Stimulated activated CD4-positive, alpha-beta T cell treated with anti-CD3 and anti-CD28 coated beads, Interleukin-4, amount 100 ng/mL, for 24 hours (primary cell): ENCODE measurements around the gene SUN2.

Experiments used
- DNase-seq: peaks from one replicate; pipeline ENCODE4 v3.0.0-alpha.2; 2020

The SUN2 gene

DNA sequence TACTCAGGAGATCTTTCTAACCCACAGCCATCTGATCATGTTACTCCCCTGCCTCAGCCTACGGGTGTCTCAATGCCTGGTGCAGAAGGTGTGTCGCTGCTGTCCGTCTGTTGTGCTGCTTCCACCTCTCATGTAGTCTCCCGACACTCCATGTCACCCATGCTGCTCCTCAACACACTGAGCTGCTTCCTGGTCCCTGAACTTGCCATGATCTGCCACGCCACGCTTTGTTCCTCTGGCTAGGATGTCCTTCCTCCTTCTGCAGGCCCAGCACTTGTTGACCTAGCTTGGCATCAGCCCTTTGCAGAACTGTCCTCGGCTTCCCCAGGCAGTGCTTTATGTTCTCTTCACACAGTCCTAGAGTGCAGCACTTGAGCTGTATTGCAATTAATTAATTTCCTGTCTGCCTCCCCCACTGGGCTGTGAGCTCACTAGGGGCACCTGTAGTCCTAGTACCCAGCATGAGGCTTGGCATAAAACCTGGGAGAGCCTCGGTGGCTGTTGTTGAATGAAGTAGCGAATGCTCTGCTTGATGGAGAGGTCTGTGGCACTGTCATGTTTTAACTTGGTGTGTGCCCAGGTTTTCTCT, 40.5 kb downstream of the SUN2 start:
- no peak for DNase-seq

DNA sequence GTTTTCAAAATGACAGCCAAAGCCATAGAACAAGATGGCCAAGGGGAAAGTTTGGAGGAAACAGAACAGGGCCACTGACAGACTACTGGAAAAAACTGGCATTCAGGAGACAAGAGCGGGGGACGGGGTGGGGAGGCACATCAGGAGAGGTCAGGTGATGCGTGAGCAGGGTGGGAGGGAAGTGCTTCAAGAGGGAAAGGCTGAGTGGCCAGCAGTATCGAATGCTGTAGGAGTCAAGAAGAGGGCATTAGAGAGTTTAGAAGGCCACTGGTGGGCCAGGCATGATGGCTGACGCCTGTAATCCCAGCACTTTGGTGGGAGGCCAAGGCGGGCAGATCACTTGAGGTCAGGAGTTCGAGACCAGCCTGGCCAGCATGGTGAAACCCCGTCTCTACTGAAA, 41.9 kb downstream of the SUN2 start:
- no peak for DNase-seq

DNA sequence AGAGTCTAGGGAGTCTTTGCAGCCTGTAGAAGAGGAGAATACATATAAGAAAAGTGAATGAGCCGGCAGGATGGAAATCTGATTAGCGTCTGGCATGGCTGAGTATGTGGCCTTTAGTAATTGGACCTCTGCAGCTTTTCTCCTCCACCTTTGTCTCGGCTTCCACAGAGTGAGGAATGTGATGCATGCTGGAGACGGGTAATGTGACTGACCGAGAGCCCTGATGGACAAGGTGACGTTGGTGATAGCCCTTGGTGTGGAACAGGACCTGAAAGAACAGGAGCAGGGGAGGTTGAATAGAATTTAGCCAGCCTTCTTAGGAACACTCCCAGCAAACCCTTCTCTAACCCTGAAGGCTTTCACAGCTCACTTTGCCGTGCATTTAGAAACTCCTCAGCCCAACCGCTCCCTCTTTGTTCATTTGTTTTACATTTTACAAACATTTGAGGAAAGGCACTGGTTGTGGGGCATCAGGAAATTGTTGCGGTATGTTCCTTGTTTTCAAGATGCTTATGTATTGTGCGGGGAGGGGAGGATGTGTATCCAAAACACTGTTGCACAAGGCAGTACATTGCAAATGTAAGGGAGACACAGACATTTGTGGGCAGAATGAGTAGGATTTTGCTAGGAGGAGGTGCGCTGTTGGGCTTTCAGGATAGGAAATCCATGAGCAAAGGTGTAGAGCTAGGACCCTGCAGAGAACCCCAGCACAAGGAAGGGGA, 43.2 kb downstream of the SUN2 start:
- no peak for DNase-seq

DNA sequence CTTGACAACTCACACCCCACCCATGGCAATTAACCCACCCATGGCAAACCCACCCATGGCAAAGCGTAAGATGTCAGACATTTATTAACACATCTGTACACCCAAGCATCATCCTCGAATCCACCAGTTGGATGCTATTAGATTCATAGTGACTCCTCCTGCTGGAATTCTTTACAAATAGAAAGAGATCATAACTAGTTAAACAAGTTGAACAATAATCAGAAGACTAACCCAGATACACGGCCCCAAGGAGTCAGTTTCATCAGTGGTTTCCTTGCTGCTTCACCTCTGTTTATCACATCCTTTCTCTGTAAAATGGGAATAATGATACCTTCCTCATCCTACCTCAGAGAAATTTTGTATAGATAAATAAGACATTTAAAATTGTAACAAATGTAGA, 44.9 kb downstream of the SUN2 start:
- DNase-seq, result no peak

DNA sequence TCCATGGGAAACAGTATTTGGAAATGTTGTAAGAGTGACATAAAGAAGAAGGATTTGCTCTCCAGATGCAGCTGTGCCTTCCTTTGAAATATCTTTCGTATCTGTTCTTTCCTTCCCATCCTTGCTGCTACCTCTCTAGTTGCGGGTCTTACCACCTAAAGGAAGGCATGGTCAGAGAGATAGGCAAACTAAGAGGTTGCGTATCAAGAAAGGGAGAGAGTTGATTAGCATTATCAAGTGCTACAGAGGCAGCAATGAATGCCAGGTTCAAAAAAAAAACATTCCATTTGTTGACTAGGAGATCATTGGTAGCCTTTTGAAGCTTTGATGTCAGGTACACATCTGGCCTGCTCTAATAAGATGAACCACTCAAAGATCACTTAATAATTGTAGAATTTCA, 45.4 kb downstream of the SUN2 start:
- DNase-seq, result no peak

DNA sequence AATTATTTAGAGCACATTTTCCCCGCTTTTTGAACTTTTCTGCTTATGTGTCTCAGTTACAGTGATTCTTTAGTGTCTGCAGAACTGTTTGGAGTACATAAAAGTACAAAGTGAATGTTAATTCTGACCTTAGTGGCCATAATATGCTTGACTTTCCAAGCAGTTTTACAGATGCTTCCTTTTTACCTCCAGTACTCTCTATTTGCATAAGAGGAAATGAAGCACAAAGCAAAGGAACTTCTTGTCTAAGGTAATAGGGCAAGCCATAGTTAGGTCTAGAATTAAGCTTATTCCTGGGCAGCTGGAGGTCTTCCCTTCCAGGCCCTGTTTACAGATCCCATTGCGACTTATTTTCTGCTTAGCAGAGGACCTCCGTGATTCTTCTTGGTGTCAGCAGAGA, 46.5 kb downstream of the SUN2 start:
- DNase-seq, result no peak

DNA sequence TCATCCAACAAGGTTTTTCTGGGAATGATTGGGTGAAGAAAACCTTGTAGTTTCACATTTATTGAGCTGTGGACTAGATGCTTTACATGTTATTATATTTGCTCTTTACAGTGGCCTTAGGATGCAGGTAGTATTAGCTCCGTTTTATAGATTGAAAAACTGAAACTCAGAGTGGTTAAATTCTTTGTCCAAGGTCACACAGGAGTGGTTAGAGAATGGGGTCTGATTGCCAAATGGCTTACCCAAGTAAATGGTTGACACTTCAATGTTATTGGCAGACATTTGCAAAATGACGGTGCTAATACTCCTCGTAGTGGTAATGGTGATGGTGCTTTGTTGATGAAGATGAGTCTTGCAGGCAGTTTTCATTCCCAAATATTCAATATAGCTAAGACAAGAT, 47.8 kb downstream of the SUN2 start:
- DNase-seq, result no peak

DNA sequence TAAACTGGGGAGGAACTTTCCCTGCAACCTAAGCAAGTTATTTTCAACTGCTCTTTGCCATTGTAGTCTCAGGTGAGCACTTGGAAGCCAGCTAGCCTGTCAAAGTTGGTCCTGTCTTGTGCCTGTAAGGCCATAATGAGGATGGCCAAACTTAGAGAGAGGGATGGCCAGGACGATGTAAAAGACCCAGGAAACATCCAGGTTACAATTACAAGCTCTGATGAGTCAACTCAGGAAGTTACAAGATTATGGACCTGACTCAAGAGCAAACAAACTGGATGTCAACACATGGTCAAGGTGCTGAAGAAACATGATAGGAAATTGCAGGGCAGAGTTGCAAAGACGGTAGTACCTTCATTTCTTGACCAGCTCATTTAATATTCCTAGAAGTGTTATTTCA, 48.5 kb downstream of the SUN2 start:
- DNase-seq, result no peak

DNA sequence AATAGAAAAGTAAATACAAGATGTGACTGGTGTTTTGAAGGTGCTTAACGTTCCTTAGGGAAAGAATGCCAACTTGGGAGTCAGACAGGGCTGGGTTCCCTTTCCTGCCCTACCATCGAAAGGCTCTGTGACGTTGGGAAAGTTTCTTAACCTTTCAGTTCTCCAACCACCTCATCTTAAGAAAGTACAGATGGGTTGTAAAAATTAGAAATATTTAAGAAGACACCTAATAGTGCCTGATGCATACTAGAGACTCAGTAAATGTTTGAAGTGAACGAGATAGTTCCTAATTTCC, 49.0 kb downstream of the SUN2 start:
- DNase-seq, result no peak

DNA sequence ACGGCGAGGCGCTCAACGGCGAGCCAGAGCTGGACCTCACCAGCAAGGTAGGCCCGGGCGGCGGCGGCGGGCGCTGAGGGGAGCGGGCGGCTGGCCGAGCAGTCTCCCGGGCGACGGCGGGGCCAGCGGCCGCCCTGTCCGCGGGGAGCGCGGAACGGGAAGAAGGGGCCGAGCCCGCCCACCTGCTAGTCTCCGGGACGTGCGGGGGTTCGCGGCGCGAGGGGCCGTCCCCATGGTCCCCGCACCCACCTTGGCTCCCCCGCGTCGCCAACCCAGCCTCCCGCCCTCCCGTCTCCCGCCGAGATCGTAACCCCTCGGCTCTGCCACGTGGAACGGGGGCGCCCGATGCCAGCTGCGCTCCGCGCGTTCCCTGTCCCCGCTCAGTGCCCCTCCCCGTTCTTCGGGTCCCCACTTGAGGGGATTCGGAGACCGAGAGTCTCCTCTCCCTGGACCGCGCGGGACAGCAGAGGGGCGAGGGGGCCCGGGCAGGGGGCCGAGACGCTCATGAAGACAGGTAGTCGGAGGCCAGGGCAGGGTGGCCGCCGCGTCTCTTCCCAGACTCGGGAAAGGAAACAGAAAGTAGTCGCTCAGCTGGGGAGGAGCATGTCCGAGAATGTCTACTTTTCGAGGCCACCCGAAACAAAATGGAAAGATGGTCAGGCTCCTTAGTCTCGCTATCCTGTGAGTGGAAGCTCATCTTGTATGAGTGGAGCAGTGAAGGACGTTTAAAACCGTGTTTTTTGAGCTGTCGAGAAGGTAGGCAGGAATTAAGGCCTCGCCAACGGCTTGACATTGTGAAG, 49.5 kb downstream of the SUN2 start:
- peak; percentile 40 for DNase-seq

DNA sequence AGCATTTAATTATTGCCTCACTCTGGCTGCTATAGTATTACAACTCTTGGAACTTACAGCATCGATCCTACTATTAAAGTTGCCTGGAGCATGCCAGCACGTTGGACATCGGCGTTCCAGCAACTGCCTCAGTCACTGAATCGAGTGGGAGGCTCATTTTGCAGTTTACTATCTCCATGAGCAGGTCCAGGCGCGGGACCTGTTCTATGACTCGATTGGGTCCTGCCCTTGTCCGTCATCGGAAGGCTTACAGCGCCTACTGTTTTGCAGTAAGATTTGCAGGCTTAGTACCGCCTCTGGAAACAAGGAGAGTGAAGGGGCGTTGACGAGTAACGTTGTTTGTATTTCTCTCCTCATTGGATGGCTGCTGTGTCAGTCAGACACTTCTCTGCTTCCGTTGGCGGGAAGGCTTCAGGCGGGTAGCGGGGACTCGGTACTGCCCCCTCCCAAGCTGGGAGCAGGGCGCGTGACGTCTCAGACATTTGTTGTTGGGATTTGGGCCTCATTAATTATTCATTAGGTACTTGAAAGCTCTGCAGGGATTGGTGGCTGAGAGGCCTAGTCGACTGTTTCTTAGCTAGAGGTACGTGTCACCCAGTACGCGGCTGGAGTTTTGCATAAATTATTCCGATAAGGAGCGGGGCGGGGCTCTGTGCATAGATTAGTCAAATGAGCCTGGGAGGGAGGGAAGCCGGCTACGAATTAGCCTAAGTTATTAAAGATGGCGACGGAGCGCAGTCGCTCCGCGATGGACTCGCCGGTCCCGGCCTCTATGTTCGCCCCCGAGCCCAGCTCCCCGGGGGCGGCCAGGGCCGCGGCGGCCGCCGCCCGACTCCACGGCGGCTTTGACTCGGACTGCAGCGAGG, 50.3 kb downstream of the SUN2 start, which contains the start of gene GTPBP1:
Gene GTPBP1 (plus strand): TSS at position 710 of the 866 bp plus-strand sequence. CDS start 12 bp downstream, at position 722.
- peak; percentile 98 for DNase-seq

DNA sequence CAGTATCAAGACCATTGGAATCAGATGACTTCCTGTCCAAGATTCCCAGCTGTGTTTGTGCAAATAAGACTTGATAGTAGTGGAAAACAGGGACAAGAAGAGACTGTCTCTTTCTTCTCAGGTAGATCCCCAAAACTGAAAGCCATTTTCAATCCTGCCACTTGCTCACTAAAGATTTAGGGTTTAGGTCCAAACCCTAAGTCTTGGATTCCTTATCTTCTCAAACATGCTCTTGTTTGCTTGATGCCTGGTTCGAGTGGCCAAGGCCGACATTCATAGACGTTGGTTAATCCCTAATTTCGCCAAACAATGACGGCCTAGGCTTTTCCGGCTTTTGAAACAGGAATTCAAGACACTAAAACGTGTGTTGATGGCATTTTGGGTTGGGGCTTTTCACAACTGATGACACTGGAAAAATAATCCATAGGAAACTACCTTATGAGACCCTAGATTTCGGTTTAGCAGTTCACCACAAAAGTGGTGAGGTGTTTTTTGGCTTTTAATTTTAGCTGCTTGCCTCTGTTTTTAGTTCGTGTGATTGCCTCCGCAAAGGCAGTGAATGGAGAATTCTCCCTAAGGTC, 51.1 kb downstream of the SUN2 start:
- no peak for DNase-seq

DNA sequence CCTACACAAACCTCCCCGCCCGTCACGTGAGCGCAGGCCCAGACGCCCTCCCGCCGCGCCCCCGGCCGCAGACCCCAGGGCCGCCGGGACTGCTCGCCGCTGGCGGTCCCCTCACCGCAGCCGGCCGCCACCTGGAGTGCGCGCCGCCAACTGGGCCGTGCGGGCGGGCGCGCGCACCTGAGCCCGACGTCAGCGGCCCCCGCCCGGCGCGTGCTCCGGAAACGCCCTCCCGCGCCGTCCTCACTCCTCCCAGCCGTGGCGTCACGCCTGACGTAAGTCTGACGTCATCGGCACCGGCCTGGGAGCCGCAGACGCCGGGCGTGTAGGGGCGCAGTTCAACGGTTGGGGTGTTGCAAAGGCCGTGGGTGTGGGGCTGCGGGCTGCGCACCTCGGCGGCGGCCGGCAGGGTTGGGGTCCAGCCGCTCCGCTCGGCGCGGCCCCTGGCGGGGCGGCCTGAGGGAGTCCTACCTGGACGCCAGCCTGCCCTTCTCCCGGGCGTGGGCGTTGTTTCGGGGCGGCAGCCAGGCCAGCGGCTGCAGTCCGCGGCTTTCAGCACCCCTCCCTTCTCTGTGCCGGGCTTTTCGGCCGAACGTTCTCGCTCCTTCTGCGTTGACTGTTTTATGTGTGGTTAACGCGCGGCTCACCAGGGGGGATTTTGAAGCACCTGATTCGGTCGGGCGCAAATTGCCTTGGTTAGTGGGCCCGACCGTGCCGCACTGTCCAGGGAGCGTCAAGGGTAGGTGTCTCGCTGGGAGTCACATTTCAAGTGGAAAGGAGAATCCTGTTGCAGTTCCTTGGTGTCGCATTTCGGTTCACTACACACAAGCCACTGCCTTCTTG, 54.8 kb downstream of the SUN2 start, which contains the start of gene JOSD1:
Gene JOSD1 (minus strand): TSS at position 155 of the 840 bp plus-strand sequence. CDS start 956 bp downstream, outside the sequence.
- peak; percentile 97 for DNase-seq

DNA sequence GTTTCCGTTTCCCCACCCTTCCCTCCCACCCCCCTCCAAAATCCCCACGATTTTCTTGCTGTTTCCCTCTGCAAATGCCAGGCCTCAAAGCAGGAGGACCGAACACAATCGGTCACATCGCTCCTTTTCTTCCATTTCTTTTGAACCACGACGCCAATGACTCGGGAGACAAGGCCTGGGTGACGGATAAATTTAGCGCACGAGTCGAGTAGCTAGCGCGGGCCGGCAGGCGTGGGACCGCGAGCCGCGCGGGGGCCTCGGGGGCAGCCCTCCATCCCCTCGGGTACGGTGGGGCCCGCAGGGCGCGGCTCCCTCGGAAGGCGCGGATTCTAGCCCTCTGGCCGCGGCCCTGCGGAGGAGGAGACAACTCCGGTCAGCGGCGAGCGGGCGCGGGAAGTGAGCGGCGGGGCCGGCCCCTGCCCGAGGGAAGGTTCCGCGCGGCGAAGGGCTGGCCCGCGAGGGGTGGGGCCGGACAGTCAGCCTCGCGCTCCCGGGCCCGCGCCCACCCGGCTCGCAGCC, 55.5 kb downstream of the SUN2 start:
- no peak for DNase-seq

DNA sequence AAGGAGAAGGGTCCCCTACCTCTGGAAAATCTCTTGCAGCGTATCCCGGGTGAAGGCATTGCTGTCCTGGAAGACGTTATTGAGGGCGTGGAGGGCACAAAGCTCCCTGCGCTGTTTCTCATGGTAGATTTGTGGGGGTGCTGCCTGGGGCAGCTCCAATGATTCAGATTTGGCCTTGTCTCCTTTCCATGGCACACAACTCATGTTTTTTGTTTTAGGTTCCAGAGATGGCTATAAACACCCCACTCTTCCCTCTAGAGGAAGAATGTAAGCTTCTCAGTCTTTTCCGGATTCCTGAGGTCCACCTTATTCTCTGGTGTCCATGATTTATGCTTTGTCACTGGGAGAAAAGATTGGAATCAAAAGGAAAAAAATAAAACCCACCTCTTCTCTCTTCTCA, 56.0 kb downstream of the SUN2 start:
- DNase-seq, result no peak

DNA sequence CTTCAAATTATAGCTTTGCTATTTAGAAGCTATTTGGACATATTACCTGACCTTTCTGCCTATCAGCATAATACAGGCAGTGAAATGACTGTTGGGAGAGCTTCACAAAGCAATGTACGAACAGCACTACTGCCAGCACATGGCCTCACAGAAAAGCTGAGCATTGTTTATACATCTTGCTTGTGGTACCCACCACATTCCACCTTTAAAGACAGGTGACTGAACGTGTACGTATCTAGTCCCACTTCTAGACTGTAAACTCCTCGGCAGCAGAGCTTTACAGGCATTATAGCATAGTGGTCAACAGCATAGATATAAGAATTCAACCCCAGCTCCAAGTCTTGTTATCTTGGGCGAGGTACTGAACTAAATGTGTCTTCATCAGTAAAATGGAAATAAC, 56.7 kb downstream of the SUN2 start:
- DNase-seq, result no peak

DNA sequence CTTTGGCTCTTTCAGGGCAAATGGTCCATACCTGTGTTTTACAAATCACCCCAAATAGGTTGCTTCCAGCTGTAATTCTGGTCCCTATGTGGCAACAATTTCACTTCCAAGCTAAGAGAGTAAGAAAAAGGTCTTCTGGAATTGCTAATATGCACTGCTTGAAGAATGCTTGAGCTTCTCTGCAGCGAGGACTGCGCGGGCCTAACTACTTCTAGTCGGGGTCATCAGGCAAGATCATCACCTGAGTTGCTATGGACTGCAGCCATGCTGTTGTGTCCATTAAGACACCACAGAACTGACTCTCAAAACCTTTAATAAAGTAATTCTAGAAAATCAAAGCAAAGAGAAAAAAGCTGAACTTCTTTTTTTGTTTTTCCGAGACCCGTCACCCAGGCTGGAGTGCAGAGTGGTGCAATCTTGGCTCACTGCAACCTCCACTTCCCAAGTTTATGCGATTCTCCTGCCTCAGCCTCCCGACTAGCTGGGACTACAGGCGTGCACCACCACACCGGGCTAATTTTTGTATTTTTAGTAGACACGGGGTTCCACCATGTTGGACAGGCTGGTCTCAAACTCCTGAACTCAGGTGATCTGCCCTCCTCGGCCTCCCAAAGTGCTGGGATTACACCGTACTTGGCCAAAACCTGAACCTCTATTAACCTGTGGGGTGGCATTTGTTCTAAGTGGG, 57.2 kb downstream of the SUN2 start:
- no peak for DNase-seq

DNA sequence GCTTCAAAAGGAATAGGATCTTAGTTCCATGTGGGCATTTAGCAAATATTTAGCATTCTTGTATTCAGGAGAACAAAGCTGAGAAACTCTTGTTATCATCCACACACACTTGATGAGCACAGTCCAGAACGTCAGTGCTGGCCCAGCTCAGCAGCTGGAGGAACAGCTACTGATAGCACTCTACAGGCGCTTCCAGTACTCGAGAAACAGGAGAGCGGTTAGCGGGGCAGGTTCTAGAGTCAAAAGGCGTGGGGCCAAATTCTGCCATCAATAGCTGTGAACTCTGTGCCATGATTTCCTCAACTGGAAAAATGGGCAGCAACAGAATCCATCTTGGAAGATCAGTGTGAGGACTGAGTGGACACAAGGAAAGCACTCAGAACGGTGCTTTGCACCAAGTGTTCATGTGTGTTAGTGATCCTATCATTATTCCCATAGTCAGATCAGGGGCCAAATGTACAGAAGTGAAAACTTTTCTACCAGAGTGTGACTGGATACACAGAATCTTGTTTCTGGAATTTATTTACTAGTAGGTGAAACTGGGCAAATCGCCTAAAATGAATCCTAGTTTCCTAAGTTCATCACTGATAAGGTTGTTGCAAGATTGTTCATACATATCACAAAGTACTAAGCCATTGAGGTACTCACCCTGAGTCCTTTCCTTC, 58.2 kb downstream of the SUN2 start:
- DNase-seq, result no peak

DNA sequence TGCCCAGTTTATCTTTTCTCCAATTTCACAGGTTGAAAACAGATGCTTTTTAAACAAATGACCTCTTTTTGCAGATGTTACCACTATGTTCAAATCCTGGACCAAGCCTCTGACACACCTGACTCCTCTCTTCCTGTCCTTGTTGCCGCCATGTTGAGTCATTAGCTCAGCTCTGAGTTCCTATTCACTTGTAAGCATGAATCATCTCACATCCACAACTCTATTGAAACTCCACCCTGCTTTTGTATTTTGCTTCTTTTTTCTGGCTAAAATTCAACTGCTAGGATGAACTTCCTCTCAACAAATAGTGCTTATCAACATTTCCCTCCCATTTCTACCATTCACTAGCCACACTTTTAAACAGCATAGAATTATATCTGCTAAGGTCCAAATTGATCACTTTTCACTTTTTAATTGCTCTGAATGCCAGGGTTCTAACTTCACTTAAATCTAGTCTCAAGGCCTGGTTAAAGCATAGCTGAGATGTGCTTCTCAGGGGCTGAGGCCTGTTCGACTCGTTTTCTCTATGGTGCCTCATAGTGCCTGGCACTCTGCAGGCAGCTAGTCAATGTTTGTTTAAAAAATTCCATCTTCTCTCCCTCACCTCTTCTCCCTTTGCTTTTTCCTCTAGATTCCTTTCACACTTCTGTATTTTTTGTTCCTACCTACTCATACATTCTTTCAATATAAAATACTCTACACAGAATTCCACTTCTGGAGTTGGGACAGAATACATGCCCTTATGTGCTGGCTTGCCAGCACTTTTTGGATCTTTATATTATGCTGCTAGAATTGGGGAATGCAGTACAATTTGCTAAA, 59.0 kb downstream of the SUN2 start:
- DNase-seq, result peak; percentile 66
